HG02943 (cell line): ENCODE measurements around the gene SCG2.
"Not testable (repeated sequence)": the region's sequence is repeated elsewhere in the genome, so short reads cannot be mapped to it uniquely, and the experiment has no call there.

ENCODE experiments used
- ATAC-seq: cut with Tn5 transposase; IDR thresholded peaks from one replicate; pipeline ENCODE4 v1.9.1; 2021; ENCODE audit warnings: mild to moderate bottlenecking, low read depth, moderate library complexity; ENCODE audit not compliant: unreplicated experiment

The SCG2 gene

GRCh38 chr2:223613017-223613950, 11.1 kb upstream of the SCG2 start:
- no peak for ATAC-seq

- ATAC-seq = no peak
Measured at GRCh38 chr2:223612501-223612900, 10.3 kb upstream of the SCG2 start.

- no peak for ATAC-seq
Measured at GRCh38 chr2:223611061-223611460, 8.9 kb upstream of the SCG2 start.

- no peak for ATAC-seq
Measured at GRCh38 chr2:223607476-223607875, 5.3 kb upstream of the SCG2 start.

GRCh38 chr2:223606946-223607345, 4.8 kb upstream of the SCG2 start:
- ATAC-seq = no peak

- ATAC-seq = no peak
Measured at GRCh38 chr2:223604231-223604630, 2.1 kb upstream of the SCG2 start.

GRCh38 chr2:223602972-223603371, 811 bp upstream of the SCG2 start:
- no peak for ATAC-seq

- ATAC-seq = no peak
Measured at GRCh38 chr2:223601018-223601417, 1.1 kb downstream of the SCG2 start.

- no peak for ATAC-seq
Measured at GRCh38 chr2:223599640-223600380, 2.4 kb downstream of the SCG2 start.

- ATAC-seq = no peak
Measured at GRCh38 chr2:223598994-223599639, 3.0 kb downstream of the SCG2 start.

- ATAC-seq = no peak
Measured at GRCh38 chr2:223597076-223597475, 5.1 kb downstream of the SCG2 start.

- no peak for ATAC-seq
Measured at GRCh38 chr2:223596208-223596607, 6.0 kb downstream of the SCG2 start.

GRCh38 chr2:223594831-223595230, 7.3 kb downstream of the SCG2 start:
- ATAC-seq = no peak

- ATAC-seq = no peak
Measured at GRCh38 chr2:223594259-223594658, 7.9 kb downstream of the SCG2 start.

- not testable (repeated sequence) for ATAC-seq
Measured at GRCh38 chr2:223592689-223593088, 9.5 kb downstream of the SCG2 start.

- ATAC-seq = no peak
Measured at GRCh38 chr2:223591596-223591995, 10.6 kb downstream of the SCG2 start.

GRCh38 chr2:223590964-223591363, 11.2 kb downstream of the SCG2 start:
- ATAC-seq = no peak

GRCh38 chr2:223589901-223590300, 12.3 kb downstream of the SCG2 start:
- ATAC-seq = no peak

- ATAC-seq = no peak
Measured at GRCh38 chr2:223588251-223588650, 13.9 kb downstream of the SCG2 start.

- no peak for ATAC-seq
Measured at GRCh38 chr2:223587301-223587700, 14.9 kb downstream of the SCG2 start.

- ATAC-seq = no peak
Measured at GRCh38 chr2:223586261-223586660, 15.9 kb downstream of the SCG2 start.
